Uterus (tissue), 2 donors: ENCODE results near the gene DNASE2B.

Experiments used
- POLR2A ChIP-seq, 2 donors: fragments of 450-650 bp; IDR thresholded peaks; one replicate each; pipeline ENCODE4 v1.6.1; 2016; ENCODE audit warnings: antibody characterized with exemption in 2 of 2, mild to moderate bottlenecking in 1 of 2, moderate library complexity in 1 of 2
- TF ChIP-seq, protein P1 (sequence below), 4 experiments: fragments of 200-600 bp in 2 of 4; fragments of 450-650 bp in 2 of 4; sonication (generic) in 2 of 4; IDR thresholded peaks; one replicate each; pipeline ENCODE4 v1.5.1; 2016 to 2019; ENCODE audit warnings: antibody characterized with exemption in 4 of 4, mild to moderate bottlenecking in 2 of 4, moderate library complexity in 1 of 4

GRCh38 chr1:84442256-84442655 lies 44.0 kb downstream of the DNASE2B start:
- TF ChIP-seq, protein P1, sequence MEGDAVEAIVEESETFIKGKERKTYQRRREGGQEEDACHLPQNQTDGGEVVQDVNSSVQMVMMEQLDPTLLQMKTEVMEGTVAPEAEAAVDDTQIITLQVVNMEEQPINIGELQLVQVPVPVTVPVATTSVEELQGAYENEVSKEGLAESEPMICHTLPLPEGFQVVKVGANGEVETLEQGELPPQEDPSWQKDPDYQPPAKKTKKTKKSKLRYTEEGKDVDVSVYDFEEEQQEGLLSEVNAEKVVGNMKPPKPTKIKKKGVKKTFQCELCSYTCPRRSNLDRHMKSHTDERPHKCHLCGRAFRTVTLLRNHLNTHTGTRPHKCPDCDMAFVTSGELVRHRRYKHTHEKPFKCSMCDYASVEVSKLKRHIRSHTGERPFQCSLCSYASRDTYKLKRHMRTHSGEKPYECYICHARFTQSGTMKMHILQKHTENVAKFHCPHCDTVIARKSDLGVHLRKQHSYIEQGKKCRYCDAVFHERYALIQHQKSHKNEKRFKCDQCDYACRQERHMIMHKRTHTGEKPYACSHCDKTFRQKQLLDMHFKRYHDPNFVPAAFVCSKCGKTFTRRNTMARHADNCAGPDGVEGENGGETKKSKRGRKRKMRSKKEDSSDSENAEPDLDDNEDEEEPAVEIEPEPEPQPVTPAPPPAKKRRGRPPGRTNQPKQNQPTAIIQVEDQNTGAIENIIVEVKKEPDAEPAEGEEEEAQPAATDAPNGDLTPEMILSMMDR (IDR thresholded peaks at IDR 0.05) = peak; percentile 44 to 67 (median 52)
- TF ChIP-seq POLR2A (IDR thresholded peaks at IDR 0.05) = no peak
